Measurements from ENCODE around the gene OR13H1.
"Not testable (repeated sequence)": the region's sequence is repeated elsewhere in the genome, so short reads cannot be mapped to it uniquely, and the experiment has no call there.

Gene OR13H1, protein sequence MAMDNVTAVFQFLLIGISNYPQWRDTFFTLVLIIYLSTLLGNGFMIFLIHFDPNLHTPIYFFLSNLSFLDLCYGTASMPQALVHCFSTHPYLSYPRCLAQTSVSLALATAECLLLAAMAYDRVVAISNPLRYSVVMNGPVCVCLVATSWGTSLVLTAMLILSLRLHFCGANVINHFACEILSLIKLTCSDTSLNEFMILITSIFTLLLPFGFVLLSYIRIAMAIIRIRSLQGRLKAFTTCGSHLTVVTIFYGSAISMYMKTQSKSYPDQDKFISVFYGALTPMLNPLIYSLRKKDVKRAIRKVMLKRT

DNA sequence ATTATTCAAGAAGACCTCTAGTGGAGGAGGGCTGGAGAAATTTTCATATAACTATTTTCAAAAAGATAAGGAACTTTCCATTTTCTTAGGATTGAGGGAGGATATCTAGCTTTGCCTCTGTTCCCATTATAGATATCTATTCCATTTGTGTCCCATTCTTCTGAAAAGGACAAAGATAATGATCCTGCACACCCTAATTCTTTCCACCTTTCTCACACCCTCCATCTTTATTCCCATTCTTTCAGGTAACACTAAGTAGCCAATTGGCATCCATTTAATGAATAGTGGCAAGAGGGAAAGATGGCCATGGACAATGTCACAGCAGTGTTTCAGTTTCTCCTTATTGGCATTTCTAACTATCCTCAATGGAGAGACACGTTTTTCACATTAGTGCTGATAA lies at the start of gene OR13H1:
Gene OR13H1, plus strand, starts transcription at position 301 of the 400 bp plus-strand sequence. Its CDS starts 0 bp downstream, at position 301.
- DNase-seq: no peak

DNA sequence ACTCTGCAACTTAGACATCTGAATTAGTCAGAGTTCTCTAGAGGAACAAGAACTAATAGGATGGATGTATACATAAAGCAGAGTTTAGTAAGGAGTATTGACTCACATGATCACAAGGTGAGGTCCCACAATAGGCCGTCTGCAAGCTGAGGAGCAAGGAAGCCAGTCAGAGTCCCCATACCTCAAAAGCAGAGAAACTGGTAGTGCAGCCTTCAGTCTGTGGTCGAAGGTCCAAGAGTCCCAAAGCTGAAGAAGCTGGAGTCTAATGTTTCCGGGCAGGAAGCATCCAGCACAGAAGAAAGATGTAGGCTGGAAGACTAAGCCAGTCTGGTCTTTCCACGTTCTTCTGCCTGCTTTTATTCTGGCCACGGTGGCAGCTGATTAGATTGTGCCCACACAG lies 42.3 kb upstream of the OR13H1 start:
- not testable (repeated sequence) for DNase-seq

DNA sequence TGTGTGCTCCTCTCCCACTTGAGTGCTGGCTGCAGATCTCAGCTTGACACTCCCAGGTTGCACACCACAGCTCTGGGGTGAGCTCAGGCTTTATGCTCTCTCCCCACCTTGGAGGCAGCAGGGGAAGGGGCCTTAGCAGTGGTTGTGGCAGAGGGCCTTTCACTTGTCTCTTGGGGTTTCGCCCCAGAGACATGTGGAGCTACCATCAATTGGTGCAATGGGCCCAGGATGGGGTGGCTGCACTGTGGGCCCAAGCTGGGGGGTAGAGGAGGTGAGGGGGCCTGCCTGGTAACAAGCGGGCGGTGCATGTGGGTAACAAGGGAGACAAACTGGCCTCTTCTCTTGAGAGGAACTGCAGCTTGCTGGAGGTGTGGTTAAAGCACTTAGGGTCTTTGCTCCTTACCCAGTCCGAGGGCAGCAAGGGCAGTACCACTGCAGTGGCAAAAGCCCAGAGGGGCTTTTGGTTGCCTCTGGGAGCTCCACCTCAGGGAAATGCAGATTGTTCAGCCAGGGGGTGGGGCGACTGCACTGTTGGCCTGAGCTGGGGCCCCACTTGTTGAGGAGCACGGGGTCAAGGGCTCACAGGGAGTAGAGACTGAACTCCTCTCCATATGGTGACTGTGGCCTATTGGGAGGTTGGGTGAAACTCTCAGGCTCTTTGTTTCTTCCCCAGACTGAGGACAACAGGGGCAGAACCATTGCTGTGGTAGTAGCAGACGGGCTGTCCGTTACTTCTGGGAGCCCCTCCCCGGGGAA lies 30.5 kb upstream of the OR13H1 start:
- no peak for DNase-seq

DNA sequence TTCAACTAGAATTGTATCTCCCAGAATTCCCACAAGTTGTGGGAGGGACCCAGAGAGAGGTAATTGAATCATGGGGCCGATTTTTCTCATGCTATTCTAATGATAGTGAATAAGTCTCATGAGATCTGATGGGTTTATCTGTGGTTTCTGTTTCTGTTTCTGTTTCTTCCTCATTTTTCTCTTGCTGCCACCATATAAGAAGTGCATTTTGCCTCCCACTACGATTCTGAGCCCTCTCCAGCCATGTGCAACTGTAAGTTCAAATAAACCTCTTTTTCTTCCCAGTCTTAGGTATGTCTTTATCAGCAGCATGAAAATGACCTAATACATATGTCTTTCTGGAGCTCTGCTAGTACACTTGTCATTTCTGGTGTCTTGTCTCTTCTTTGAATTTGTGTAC lies 22.1 kb upstream of the OR13H1 start:
- no peak for DNase-seq

DNA sequence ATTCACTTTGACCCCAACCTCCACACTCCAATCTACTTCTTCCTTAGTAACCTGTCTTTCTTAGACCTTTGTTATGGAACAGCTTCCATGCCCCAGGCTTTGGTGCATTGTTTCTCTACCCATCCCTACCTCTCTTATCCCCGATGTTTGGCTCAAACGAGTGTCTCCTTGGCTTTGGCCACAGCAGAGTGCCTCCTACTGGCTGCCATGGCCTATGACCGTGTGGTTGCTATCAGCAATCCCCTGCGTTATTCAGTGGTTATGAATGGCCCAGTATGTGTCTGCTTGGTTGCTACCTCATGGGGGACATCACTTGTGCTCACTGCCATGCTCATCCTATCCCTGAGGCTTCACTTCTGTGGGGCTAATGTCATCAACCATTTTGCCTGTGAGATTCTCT lies 344 bp downstream of the OR13H1 start:
- DNase-seq: no peak

DNA sequence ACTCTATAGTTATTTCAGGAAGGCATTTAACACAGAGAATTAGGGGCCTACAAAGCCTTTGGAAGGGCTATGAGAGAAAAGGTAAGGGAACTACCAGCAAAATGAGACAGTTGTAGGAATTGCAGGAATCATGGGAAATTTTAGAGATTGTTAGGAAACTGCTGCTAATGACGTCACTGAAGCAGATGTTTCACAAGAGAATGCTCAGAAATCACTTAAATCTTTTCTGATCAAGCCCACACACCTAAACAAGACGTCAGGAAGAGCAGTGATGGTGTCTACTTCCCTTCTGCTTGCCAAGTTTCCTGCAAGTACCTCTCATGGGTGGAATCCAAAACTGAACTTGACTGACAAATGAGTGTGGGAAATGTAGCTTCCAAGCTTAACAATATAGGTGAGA lies 5.1 kb downstream of the OR13H1 start:
- DNase-seq: no peak

DNA sequence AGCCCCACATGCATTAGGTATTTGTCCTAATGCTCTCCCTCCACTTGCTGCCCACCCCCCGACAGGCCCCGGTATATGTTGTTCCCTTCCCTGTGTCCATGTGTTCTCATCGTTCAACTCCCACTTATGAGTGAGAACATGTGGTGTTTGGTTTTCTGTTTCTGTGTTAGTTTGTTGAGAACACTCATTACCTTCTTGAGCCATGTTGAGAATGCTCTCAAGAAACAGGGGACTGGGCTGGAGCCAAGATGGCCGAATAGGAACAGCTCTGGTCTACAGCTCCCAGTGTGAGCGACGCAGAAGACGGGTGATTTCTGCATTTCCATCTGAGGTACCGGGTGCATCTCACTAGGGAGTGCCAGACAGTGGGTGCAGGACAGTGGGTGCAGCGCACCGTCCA lies 8.6 kb downstream of the OR13H1 start:
- not testable (repeated sequence) for DNase-seq

DNA sequence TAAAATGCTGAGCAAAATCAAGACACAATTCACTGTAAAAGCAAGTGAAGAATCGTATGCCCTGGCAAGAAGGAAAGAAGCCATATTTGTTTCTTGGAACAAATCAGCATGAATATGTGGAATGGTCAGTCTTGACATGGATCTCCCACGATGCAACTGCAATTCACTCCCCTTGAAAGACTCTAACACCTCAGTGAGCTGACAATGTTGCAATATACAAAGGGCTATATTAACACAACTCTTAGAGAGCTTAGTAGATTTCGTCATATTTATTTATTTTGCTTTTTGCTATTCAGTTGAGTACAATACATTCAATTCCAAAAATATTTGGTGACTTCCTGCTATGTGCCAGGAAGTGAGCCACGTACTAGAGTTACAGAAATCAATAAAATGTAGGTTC lies 14.7 kb downstream of the OR13H1 start:
- no peak for DNase-seq

DNA sequence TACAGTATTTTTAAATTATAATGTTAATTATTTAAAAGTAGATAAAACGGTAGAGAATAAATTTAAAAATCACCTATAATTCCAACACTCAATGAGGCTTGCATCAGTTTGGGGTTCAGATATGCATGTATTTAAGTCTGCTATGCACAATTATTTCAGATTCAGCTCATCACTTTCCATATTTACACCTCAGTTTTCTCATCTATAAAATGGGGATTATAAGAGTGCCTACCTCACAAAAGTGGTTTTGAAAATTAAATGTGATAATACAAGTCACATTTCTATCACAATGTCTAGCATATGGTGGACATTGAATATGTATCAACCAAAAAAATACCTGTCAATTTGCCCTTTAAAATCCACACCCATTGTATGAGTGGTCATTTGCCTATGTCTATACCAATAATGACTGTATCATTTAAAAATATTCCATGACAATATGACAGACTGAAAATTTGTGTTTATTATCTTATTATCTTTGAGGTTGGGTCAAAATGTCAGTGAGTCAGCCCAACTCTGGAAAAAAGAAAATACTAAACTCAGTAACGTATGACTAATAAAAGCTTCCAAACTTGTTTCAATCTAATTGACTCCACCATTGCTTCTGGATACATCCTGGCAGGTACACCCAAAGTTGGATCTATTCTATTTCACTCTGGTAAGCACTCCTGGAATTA lies 20.8 kb downstream of the OR13H1 start:
- no peak for DNase-seq

DNA sequence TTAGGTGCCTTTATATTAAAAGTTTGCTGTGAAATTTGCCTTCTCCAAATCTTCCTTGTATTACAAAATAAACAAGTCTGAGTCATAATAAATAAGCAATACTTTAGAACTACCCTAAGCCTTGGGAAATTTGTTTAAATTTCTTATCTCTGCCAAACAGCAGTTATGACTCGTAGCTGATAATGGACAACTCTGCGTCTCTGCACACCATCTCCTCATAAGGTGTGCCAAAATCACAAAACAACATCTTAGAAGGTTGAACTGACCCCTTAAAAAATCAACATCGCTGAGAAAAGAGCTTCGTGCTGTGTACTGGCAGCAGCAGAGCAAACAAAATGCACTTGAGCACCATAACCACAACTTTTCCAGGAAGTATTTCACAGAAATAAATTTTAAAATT lies 22.0 kb downstream of the OR13H1 start:
- no peak for DNase-seq

DNA sequence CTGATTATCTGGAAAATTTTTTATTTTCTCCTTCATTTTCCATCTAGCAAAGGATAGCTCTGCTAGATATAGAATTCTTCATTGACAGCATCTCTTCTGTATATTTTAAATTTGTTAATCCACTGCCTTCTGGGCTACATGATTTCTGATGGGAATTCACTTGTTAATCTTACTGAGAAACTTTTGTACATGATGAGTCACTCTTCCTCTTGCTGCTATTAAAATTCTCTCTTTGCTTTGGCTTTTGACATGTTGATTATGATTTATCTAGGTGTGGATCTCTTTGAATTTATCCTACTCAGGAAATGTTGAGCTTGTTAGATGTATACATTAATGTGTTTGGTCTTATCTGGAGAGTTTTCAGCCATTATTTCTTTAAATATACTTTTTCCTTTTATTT lies 27.5 kb downstream of the OR13H1 start:
- DNase-seq: no peak

DNA sequence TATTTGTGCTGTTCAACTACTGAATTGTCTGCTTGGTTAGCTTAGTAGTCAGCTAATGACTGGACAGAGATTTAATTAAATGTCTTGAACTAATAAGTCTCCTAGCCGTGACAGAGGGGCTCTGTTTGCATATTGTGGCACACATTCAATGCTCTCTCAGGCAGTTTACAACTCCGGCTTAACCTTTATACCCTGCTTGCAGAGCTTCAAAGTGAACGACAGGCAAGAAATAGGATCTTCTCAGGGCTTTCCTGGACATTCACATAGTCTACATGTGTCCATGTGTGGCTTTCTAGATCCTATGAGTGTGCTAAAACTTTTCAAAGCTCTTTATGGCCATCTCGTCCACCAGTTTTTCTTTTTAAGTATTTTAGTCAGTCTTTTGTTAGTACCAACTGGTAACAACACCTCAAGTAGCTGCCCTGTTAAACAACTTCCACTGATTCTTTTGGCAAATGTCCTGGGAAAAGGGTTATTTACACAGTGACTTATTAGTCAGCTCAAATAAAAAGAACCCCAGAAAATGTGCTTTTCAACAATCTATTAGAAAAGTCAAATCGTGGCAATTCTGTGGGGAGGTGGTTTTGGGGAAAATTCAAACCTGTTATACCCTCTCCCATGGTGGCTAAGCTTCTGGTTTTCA lies 28.6 kb downstream of the OR13H1 start:
- DNase-seq: no peak

DNA sequence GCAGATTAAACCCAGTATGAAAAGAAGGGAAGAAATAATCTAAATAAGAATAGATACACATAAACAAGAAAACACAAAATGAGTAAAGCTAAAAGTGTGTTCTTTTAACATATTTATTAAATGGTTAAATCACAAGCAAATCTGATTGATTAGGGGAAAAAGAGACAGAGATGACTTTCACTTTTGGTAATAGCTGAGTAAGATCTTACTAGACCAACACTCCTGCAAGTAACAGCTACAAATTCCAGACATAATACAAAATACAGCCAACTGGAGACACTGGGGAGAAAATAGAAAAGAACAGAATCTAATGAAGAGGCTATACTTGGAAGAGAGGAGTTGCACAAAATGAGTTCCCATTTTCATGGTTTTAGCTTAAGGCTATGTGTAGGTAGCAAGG lies 33.5 kb downstream of the OR13H1 start:
- DNase-seq: no peak

DNA sequence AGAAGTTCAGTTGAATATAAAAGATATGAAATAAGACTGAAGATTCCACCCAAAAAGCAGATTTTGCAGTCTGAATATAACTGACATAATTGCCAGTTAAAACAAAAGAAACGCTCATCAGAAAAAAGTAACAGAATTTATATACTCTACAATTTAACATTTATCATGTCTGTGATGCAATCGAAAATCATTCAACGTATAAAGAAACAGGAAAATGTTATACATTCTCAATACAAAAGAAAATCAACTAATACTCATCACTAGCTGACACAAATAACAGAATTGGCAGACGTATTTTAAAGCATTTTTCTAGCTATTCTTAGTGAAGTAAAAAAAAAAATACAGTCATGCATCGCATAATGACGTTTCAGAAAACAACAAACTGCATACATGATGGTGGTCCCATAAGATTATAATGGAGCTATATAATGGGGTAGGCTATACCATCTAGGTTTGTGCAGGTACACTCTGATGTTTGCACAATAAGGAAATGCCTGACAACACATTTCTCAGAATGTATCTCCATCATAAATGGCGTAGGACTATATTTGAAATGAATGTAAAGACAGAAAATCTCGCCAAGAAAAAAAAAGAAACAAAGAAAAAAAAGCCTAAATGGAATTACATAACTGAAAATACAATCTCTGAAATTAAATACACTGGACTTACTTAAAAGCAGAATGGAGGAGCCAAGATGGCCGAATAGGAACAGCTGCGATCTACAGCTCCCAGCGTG lies 34.3 kb downstream of the OR13H1 start:
- no peak for DNase-seq

DNA sequence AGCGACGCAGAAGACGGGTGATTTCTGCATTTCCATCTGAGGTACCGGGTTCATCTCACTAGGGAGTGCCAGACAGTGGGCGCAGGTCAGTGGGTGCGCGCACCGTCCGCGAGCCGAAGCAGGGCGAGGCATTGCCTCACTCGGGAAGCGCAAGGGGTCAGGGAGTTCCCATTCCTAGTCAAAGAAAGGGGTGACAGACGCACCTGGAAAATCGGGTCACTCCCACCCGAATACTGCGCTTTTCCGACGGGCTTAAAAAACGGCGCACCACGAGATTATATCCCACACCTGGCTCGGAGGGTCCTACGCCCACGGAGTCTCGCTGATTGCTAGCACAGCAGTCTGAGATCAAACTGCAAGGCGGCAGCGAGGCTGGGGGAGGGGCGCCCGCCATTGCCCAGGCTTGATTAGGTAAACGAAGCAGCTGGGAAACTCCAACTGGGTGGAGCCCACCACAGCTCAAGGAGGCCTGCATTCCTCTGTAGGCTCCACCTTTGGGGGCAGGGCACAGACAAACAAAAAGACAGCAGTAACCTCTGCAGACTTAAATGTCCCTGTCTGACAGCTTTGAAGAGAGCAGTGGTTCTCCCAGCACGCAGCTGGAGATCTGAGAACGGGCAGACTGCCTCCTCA lies 35.0 kb downstream of the OR13H1 start:
- DNase-seq: not testable (repeated sequence)

DNA sequence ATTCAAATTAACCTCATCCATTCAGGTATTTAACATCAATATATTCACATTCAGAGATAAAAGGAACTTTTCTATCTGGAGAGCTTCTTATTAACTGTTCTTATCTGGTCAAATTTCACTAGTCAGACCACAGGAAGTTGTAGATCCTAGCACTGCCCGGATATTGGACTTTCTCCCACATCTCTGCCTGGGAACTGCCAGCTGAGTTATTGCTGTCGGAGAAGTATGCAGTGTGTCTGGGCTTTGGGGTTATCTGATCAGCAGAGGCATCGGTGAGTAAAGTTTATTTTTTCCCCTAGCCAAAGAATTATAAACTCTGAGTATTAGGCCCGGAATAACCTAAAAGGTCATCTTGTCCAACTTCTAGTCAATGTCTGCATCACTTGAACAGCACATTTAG lies 45.1 kb downstream of the OR13H1 start:
- DNase-seq: no peak

Measured in T1000 (cell line).